ENCODE measurements around the gene TTC31.
A peak's percentile ranks its signal among the peaks of the same experiment; 100 is the strongest.
"Not testable (repeated sequence)": the region's sequence is repeated elsewhere in the genome, so short reads cannot be mapped to it uniquely, and the experiment has no call there.

TTC31 gene

GRCh38 chr2:74457549-74458131 lies 25.2 kb upstream of the TTC31 start:
- DNase-seq, result peak; percentile 89

GRCh38 chr2:74458132-74458937 lies 24.5 kb upstream of the TTC31 start, which contains the start of gene WBP1:
Gene WBP1, plus strand, starts transcription at chr2:74458438. Its CDS starts 165 bp downstream, at chr2:74458603.
- DNase-seq, result peak; percentile 100

DNA sequence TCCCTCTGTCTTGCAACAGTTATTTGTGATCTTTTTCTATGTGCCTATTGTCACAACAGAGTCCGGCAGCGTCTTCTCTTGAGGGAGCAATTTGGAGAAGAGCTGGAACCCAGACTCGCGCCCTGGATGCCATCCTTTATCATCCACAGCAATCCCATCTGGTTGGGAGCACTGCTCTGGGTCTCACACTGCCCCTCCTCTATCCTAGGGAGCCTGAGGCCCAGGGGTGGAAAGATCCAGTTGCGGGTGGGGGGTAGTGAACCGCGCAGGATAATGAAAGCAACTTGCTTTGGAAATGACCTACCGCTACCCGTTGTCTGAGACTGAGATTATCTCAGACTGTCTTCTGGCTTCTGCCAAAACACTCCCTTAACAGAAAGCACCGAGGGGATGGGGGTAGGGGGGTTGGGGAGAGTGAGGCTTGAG lies 23.9 kb upstream of the TTC31 start:
- DNase-seq, result no peak

DNA sequence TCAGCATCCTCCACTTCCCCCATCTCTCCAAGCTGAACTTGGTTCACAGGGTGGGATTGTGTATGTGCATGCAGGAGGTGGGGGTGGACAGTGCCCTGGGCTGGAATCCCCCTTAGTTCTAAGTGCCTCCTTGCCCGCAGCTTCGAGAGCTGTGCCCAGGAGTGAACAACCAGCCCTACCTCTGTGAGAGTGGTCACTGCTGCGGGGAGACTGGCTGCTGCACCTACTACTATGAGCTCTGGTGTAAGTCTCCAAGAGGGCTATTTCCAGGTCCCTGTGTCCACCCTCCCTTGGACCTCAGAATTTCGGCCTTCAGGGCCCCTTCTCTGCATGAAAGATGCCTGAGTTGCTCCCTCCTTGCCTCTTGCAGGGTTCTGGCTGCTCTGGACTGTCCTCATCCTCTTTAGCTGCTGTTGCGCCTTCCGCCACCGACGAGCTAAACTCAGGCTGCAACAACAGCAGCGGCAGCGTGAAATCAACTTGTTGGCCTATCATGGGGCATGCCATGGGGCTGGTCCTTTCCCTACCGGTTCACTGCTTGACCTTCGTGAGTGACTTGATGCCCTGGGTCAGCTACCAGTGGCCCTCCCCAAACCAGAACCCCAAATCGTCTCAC lies 23.3 kb upstream of the TTC31 start:
- not testable (repeated sequence) for DNase-seq

- DNase-seq, result not testable (repeated sequence)
Observed at GRCh38 chr2:74460187-74460586, 22.7 kb upstream of the TTC31 start.

DNA sequence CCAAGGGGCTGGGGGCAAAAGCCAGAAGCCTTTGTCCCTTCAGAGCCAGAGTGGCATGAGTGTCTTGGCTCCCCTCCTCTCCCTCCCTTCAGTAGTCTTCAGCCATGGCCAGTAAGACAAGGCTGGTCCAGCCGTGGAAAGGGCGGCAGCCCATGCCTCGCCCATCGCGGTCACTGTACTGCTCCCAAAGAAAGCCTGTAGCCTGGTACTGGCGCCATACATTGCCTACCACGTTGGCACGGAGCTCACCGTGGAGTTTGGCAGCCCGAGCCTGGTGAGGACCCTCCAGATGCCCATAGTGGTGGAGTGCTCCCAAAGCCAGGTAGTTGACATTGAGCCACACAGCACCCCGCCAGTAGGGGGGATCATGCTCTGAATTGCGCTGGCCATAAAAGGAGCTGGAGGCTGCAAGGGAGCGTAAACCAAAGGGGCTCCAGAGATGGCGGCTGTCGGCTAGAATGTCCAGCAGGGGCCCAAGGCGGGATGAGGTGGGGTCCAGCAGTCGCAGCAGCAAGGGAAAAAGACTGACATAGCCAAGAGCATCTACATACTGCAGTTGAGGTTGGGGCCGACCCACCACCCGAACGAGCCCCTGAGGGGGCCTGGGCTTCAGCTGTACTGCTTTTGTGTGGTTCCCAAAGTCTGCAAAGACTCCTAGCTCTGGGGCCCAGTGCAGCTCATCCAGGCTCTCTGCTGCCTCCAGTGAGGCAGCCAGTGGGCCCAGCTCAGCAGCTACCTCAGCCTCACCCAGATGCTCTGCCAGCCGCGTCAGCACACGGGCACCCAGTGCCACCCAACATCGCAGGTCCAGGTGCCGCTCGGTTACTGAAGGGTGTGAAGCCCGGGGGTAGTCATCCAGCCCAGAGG lies 21.5 kb upstream of the TTC31 start:
- peak; percentile 47 for DNase-seq

GRCh38 chr2:74462054-74462785 lies 20.7 kb upstream of the TTC31 start:
- no peak for DNase-seq

- DNase-seq, result no peak
Observed at GRCh38 chr2:74462786-74463105, 20.1 kb upstream of the TTC31 start.

DNA sequence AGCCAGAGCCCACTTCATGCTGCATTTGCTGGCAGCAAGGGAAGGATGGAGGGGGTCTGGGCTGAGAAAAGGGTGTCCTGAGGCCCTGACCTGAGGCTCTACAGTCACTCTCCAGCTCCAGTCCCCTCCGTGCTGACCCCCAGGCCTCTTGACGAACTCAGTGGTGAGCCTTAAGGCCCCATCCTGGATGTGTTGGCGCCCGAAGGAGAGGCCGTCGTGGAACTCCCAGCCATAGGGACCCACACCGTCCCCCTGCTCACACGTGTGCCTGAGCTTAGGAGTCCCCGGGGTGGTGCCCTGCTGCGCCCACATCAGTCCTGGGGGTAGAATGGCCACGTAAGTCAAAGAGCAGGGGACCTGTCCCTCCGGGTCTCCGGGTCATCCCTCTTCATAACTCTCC lies 18.5 kb upstream of the TTC31 start:
- DNase-seq, result no peak

DNA sequence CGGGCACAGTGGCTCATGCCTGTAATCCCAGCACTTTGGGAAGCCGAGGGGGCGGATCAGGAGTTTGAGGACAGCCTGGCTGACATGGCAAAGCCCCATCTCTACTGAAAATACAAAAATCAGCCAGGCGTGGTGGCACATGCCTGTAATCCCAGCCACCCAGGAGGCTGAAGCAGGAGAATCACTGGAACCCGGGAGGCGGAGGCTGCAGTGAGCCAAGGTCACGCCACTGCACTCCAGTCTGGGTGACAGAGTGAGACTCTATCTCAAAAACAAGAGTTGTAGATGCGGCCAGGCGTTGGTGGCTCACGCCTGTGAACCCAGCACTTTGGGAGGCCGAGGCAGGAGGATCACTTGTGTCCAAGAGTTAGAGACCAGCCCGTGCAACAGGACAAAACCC lies 12.1 kb upstream of the TTC31 start:
- not testable (repeated sequence) for DNase-seq

DNA sequence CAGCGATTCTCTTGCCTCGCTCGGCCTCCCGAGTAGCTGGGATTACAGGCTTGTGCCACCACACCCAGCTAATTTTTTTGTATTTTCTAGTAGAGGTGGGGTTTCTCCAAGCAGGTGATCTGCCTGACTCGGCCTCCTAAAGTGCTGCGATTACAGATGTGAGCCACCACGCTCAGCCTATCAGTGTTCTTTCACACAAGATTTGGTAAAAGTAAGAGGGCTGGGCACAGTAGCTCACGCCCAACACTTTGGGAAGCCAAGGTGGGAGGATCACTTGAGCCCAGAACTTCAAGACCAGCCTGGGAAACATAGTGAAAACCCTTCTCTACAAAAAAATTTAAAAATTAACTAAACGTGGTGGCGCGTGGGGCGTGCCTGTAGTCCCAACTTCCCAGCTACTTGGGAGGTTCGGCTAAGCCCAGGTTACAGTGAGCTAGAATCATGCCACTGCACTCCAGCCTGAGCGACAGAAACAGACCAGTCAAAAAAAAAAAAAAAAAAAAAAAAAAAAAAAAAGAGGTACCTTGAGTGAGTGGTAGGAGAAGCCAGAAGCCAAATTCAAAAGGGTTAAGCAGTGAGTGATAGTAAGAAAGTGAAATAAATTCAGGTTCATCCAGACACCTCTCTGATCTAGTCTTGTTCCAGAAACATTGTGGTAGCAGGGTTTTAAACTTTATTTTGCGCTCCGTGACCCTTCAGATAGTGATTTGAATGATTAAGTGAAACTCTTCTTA lies 11.4 kb upstream of the TTC31 start:
- DNase-seq, result no peak

DNA sequence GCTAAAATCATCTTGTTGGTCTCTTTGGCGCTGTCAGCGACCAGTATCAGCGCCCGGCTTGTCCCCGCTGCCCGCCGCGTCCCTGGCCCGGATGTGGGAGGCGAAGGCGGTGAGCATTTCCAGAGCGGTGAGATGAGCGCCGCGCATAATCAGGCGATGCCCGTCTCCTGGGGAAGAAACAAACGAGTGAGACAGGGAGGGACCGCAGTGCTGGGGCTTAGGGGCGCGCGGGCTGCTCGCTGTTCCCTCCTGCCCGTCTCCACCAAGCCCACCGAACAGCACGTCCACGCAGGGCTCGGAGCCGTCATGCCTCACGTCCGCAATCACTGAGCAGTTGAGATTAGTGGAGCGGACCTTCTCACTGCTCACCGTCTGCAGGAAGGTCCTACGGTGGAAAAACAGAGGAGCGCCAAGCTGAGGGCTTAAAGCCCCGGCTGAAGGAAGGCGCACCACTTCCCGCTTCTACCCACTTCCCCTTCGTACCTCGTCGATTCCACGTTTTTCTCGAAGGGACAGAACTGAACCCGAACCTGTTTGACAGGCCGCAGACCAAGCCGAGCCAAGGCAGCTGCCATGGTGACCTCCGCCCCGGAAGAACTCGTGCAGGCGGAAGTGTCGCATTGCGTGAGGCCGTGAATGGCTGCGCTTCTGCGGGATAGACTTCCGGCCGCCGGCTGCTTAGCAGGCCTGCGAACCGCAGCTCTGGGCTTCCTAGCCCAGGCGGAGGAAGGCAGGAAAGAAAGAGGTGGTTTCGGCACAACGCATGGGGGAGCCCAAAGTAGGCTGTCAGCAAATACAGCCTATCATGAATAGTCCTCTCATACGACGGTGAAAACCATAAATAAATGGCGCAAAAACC lies 10.6 kb upstream of the TTC31 start, which contains the start of gene MRPL53:
Gene MRPL53 (minus strand): TSS at position 595 of the 859 bp plus-strand sequence. CDS start 20 bp downstream, at position 575.
- DNase-seq, result peak; percentile 97

- peak; percentile 70 for DNase-seq
Observed at GRCh38 chr2:74472945-74473258, 10.0 kb upstream of the TTC31 start.

GRCh38 chr2:74474481-74474880 lies 8.4 kb upstream of the TTC31 start:
- DNase-seq, result no peak

- DNase-seq, result no peak
Observed at GRCh38 chr2:74474899-74475298, 8.0 kb upstream of the TTC31 start.

DNA sequence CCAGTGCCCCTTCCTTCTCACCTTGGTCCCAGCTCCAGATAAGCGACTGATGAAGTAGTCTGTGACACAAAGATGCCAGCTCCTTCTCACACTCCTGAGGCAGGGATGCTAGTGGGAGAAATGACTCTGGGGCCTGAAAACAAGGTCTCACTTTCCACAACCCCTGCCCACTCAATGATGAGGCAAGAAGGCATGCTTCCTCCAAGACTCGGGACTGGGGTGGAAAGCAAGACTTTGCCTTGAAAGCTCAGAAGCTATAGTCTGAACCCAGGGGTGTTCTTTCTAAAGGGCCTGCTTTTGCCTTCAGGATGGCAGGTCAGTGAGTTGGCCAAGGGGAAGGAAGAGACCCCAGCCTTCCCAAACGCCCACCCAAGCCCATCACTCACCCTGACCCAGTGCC lies 1.4 kb upstream of the TTC31 start:
- no peak for DNase-seq

- DNase-seq, result peak; percentile 79
Observed at GRCh38 chr2:74481961-74482800, 700 bp upstream of the TTC31 start.

DNA sequence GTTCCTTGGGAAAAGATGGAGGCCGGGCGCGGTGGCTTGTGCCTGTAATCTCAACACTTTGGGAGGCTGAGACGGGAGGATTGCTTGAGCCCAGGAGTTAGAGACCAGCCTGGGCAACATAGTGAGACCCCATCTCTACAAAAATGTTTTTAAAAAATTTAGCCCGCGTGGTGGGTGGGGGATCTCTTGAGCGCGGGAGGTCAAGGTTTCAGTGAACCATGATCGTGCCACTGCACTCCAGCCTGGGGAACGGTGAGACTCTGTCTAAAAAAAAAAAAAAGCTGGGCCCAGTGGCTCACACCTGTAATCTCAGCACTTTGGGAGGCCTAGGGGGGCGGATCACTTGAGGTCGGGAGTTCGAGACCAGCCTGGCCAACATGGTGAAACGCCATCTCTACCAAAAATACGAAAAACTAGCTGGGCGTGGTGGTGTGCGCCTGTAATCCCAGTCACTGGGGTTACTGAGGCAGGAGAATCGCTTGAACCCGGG lies 839 bp downstream of the TTC31 start:
- not testable (repeated sequence) for DNase-seq

DNA sequence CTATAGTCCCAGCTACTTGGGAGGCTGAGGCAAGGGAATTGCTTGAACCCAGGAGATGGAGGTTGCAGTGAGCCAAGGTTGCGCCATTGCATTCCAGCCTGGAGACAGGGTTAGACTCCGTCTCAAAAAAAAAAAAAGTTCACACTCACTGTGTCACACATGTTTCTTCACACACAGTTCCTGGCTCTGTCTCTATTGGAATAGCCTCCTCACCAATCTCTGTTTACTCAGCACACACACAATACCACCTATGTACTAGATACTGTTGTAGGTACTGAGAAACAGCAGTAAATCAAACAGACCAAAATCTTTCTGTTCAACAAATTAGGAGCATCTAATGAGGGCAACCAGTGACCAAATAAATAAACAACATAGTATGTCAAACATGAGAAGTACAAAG lies 3.3 kb downstream of the TTC31 start:
- no peak for DNase-seq

Measured in NCI-H82 (cell line).